ENCODE data around the gene DYNC2LI1. TPM values are rescaled to one million over a fixed set of nuclear protein-coding genes. Genes with fewer than 3 reads are reported as not detected.

DYNC2LI1 gene
- total RNA-seq, 1 donor from 2014 or later = 22.7 TPM

DNA sequence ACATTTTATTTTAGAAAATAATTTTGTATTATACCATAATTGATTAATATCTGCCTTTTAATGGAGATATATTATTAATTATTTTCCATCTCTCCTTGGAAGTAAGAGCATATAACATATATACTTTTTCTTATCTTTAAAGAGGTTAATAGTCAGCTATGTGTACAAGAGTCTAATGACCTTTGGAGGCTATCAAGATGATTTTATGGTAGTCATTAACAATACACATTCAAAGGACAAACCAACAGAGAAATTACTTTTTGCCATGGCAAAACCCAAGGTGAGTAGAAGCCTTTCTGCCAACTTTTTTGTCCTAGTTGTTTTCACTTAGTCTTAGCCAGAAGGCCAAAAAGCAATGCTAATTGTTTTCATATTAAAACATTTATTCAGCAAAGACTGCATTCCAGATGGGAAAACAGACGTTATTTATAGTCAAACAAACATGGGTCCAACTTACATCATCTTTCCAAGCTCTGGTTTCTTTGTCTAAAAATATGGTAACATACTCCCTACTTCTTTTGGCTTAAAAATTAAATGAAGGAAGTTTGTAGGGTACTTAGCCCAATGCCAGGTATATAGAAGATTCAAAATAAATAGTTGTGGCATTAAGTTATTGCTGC, 9.6 kb upstream of the DYNC2LI1 start:
- Histone ChIP-seq H3K9me3 (no peaks in the 10 kb centered on the region), H3K27me3 (ENCODE audit: low read depth) (no peaks in the 10 kb centered on the region), H3K4me1 (no peaks in the 10 kb centered on the region), H3K27ac (no peak overlapping the region), H3K36me3 (peaks cover 13% of the 10 kb centered on the region), H3K4me3 (no peak overlapping the region)
- TF ChIP-seq, protein P1, sequence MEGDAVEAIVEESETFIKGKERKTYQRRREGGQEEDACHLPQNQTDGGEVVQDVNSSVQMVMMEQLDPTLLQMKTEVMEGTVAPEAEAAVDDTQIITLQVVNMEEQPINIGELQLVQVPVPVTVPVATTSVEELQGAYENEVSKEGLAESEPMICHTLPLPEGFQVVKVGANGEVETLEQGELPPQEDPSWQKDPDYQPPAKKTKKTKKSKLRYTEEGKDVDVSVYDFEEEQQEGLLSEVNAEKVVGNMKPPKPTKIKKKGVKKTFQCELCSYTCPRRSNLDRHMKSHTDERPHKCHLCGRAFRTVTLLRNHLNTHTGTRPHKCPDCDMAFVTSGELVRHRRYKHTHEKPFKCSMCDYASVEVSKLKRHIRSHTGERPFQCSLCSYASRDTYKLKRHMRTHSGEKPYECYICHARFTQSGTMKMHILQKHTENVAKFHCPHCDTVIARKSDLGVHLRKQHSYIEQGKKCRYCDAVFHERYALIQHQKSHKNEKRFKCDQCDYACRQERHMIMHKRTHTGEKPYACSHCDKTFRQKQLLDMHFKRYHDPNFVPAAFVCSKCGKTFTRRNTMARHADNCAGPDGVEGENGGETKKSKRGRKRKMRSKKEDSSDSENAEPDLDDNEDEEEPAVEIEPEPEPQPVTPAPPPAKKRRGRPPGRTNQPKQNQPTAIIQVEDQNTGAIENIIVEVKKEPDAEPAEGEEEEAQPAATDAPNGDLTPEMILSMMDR (IDR thresholded peaks at IDR 0.05) = no peak
- DNase-seq (no peak), ATAC-seq (no peak)
- intact Hi-C loops (cut with DNase I) = no loop called here

DNA sequence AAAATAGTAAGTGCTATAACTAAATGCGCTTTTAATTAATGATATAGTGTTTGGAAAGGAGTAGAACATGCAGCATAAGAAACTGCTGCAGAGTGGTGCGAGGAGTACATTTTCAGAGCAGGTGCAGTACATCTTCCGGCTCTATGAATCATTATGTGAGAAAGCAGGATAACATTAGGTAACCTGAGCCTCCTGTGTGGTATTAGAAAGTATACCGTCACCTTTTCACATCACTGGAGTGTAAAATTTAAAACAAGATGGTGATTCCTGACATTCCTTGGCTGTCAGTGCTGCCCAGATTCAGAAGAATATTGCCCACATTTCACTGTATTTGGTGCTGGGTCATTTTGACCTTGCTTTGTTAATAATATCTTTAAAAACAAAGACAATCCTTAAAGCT, 7.8 kb upstream of the DYNC2LI1 start:
- TF ChIP-seq, protein P1 (IDR thresholded peaks at IDR 0.05) = no peak
- ATAC-seq (no peak), DNase-seq (no peak)
- Histone ChIP-seq H3K27ac (no peak overlapping the region), H3K4me1 (no peaks in the 10 kb centered on the region), H3K27me3 (ENCODE audit: low read depth) (no peaks in the 10 kb centered on the region), H3K4me3 (no peak overlapping the region), H3K36me3 (peaks cover 13% of the 10 kb centered on the region), H3K9me3 (no peaks in the 10 kb centered on the region)
- intact Hi-C loops (cut with DNase I) = no loop called here

DNA sequence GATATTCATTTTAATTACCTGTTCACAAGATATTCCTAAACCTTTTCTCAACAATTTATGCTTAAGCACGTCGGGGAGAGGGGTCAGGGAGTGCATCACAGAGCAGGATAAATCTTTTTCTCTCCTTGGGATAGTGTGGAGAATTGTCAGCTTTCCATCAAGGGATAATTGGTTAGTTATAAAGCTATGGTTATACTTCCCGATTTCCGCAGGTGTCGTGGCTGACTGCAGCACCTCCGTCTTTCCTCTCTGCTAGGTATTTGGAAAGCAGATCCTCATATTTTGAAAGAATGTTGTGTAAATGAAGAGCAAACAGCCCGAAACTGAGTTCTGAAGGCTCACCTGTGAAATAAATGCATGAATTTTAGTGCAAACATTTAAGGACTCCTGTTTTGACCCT, 778 bp downstream of the DYNC2LI1 start:
- Histone ChIP-seq H3K27me3 (ENCODE audit: low read depth) (no peaks in the 10 kb centered on the region), H3K4me1 (peaks cover 11% of the 10 kb centered on the region), H3K27ac (peak overlapping the region; percentile 87), H3K4me3 (peak overlapping the region; percentile 72), H3K9me3 (no peaks in the 10 kb centered on the region), H3K36me3 (no peaks in the 10 kb centered on the region)
- ATAC-seq = peak in 1 of 2 donors; percentile 26
- TF ChIP-seq, protein P1 (IDR thresholded peaks at IDR 0.05) = no peak
- no peak for DNase-seq
- intact Hi-C loops (cut with DNase I) = no loop called here

DNA sequence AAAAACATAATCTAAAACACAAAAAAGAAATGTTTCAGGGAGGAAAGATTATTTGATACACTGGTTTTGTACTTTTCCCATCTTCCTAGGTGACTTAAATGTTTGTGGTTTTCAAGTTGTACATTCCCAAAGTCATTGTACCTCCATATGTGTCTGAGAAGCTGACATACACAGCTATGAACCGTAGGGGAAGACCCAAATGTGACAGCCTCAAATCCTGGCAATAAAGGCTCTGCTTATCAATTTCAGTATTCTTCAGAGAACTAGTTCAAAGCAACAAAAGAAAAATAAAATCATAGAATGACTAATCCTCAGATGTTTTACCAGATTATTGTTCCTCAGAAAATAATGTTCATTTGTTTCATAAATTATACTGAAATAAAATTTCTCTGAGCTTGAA, 2.5 kb downstream of the DYNC2LI1 start:
- no peak overlapping the region for H3K27ac ChIP-seq
- intact Hi-C loops (cut with DNase I) = no loop called here
- TF ChIP-seq, protein P1 (IDR thresholded peaks at IDR 0.05) = no peak
- ATAC-seq (no peak), DNase-seq (no peak)
- peaks cover 11% of the 10 kb centered on the region for H3K4me1 ChIP-seq
- H3K4me3 ChIP-seq = no peak overlapping the region
- H3K36me3 ChIP-seq = no peaks in the 10 kb centered on the region
- no peaks in the 10 kb centered on the region for H3K27me3 ChIP-seq (ENCODE audit: low read depth)
- H3K9me3 ChIP-seq = no peaks in the 10 kb centered on the region

DNA sequence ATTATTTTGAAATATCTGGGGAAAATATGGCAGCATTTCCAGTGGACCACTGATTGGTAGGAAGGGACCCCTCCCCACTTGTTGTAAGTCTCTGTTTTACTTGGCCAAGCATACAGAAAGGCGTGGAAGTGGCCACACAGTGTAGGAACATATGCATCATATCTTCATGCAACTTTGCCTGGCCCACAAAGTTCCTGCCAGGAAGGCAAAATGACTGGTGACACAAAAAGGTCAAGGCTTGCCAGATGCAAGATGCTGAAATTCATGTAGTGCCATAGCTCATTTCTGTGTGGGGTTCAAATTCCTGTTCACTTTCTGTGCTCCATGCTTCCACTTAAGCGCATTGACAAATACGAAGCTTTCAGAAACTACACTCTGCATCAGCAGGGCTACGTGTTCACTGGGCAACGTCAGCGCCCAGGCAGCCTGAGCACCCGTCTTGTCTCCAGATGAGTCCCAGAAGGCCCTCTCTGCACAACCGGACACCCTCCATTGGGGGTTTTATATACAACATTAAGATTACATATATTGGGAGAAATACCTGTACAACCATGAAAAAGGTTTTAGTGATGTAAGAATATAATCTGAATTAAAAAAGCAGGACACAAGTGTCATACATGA, 3.6 kb downstream of the DYNC2LI1 start:
- intact Hi-C loops (cut with DNase I) = no loop called here
- H3K36me3 ChIP-seq = no peaks in the 10 kb centered on the region
- ATAC-seq = no peak
- H3K27ac ChIP-seq = no peak overlapping the region
- TF ChIP-seq, protein P1 (IDR thresholded peaks at IDR 0.05) = no peak
- no peaks in the 10 kb centered on the region for H3K9me3 ChIP-seq
- H3K4me3 ChIP-seq = no peak overlapping the region
- peaks cover 11% of the 10 kb centered on the region for H3K4me1 ChIP-seq
- no peaks in the 10 kb centered on the region for H3K27me3 ChIP-seq (ENCODE audit: low read depth)
- no peak for DNase-seq
